Ovary (tissue), 9 donors: ENCODE measurements around the gene ASPSCR1. TPM values are rescaled to one million over a fixed set of nuclear protein-coding genes. Genes with fewer than 3 reads are reported as not detected.

Source experiments
- DNase-seq, 5 donors: peaks; one replicate each; pipeline ENCODE4 v3.0.0-alpha.2; 2019 to 2020
- H3K27ac ChIP-seq, 2 donors: fragments of 200-600 bp; one replicate each; pipeline versions ENCODE4 v1.5.1 to v1.8.0; 2019 to 2022
- H3K27me3 ChIP-seq: fragments of 200-600 bp; one replicate; pipeline ENCODE4 v1.8.0; 2022
- H3K36me3 ChIP-seq: fragments of 200-600 bp; sonication (generic); one replicate; pipeline ENCODE4 v1.5.1; 2019
- H3K4me1 ChIP-seq: one replicate; pipeline ENCODE4 v1.8.1; 2013; ENCODE audit warnings: mild to moderate bottlenecking, moderate library complexity; ENCODE audit not compliant: insufficient read depth
- H3K4me3 ChIP-seq: fragments of 200-600 bp; sonication (generic); one replicate; pipeline ENCODE4 v1.5.1; 2017
- H3K9me3 ChIP-seq, 2 donors: fragments of 200-600 bp in 1 of 2; sonication (generic) in 1 of 2; one replicate each; pipeline versions ENCODE4 v1.5.1 to v1.8.1; 2013 to 2019; ENCODE audit warnings: mild to moderate bottlenecking in 1 of 2, moderate library complexity in 1 of 2
- EP300 ChIP-seq: sonication (generic); formaldehyde crosslinking; IDR thresholded peaks from one replicate; pipeline ENCODE4 v1.6.1; 2017; ENCODE audit warnings: antibody characterized with exemption
- POLR2A ChIP-seq: fragments of 450-650 bp; IDR thresholded peaks from one replicate; pipeline ENCODE4 v1.6.1; 2017; ENCODE audit warnings: antibody characterized with exemption, mild to moderate bottlenecking, moderate library complexity
- WGBS, 3 donors: extraction: QIAGEN DNeasy Blood & Tissue Kit in 1 of 3; methylation state at CpG; one replicate each; pipeline versions ENCODE4 v1.1.5 to v1.1.7; 2013 to 2017; 5-methylcytosine and 5-hydroxymethylcytosine counted together
- intact Hi-C, 4 donors: fragments of 100-400 bp; cut with DNase I; formaldehyde crosslinking; loops; one replicate each; pipeline versions ENCODE4 v1.11.0 to v1.15.1; 2022 to 2023
- polyA plus RNA-seq, 2 donors: library from polyadenylated mRNA; stranded (reverse); fragments of 200-250 nt in 1 of 2; fragments of 350-450 nt in 1 of 2; fragmentation: Illumina TruSeq in 1 of 2; extraction: RNeasy Lipid Tissue Mini Kit (QIAGEN cat#74804) in 1 of 2; gene quantifications; one replicate each; pipeline ENCODE4 v1.2.3, GENCODE V29; 2013 to 2014
- total RNA-seq, 7 donors: library from RNA; depleted of rRNA in 2 of 7; stranded (reverse); fragments of >200 nt in 2 of 7; fragmentation: NEBNext Ultra II Directional in 3 of 7; extraction: Animal tissue kit (Norgen Biotek cat#: 25700) in 3 of 7; gene quantifications; one replicate each; pipeline versions ENCODE4 v1.1.0 to v1.2.4, GENCODE V29; 2016 to 2023
- TF ChIP-seq, protein P1 (sequence below), 3 donors: fragments of 450-650 bp in 2 of 3; fragments of 200-600 bp in 1 of 3; IDR thresholded peaks; one replicate each; pipeline versions ENCODE4 v1.5.1 to v1.8.0; 2016 to 2022; ENCODE audit warnings: antibody characterized with exemption in 3 of 3, mild to moderate bottlenecking in 1 of 3
- donor health status: DM: no; HTN: no; CAD: no; lungs with moderate emphysema.
- donor health status: DM: no; HTN: no; CAD: no.
- donor health status: Bipolar disorder and iron deficiency.
- donor health status: DM: yes; HTN: yes; CAD: no.
- donor health status: DM: no; HTN: no; CAD: no.
- donor health status: DM: yes; HTN: yes; CAD: no.

ASPSCR1 gene
- total and polyA plus RNA-seq, 9 donors, result 1.6 to 39.9 (median 24.3) TPM

DNA sequence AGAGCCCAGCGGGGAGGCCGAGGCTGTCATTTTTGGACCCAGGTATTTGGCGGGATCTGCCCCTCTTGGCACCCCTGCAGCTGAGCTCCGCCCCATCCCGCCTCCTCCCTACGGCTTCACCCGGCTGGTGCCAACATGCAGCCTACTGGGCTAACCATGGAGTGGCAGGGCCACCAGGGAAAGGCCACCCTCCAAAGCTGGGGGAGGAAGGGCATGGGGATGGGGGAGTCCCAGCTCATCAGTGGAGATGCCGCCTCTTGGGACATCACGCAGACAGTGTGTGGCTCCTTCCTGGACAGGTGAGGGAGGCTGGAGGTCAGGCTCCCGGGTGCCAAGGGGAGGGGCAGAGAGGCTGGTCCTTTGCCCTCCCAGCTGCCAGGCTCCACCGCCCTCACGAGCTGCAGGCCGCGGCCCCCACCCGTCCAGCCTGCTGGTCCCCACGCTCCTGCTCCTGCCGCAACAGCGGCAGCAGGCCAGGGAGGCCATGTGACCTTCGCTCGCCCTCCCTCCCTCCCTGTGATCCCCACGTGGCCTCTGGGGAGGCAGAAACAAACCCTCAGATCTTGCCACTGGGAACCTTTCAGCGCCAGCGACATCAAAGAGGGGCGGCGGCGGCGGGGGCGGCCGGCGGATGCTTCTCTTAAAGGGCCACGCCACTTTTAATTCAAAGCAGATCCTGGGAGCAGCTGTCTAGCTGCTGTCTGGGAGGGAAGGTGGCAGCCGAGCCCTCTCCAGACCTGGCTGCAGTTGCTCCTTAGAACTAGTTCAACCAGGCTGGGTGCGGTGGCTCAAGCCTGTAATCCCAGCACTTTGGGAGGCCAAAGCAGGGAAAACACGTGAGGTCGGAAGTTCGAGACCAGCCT, 9.7 kb upstream of the ASPSCR1 start:
- no peak overlapping the region for H3K27ac ChIP-seq
- DNase-seq, result peak; percentile 61 to 81 (median 77)
- 9 to 16% (median 11%) methylated on average over 28 to 36 of the region's 36 CpGs for WGBS, 3 donors
- intact Hi-C loops, result no loop called here
- H3K27me3 ChIP-seq, result no peaks in the 10 kb centered on the region
- H3K4me1 ChIP-seq, result peaks cover 13% of the 10 kb centered on the region
- H3K36me3 ChIP-seq, result no peaks in the 10 kb centered on the region
- no peaks in the 10 kb centered on the region for H3K9me3 ChIP-seq
- TF ChIP-seq POLR2A (no peak), EP300 (no peak)
- TF ChIP-seq, protein P1, sequence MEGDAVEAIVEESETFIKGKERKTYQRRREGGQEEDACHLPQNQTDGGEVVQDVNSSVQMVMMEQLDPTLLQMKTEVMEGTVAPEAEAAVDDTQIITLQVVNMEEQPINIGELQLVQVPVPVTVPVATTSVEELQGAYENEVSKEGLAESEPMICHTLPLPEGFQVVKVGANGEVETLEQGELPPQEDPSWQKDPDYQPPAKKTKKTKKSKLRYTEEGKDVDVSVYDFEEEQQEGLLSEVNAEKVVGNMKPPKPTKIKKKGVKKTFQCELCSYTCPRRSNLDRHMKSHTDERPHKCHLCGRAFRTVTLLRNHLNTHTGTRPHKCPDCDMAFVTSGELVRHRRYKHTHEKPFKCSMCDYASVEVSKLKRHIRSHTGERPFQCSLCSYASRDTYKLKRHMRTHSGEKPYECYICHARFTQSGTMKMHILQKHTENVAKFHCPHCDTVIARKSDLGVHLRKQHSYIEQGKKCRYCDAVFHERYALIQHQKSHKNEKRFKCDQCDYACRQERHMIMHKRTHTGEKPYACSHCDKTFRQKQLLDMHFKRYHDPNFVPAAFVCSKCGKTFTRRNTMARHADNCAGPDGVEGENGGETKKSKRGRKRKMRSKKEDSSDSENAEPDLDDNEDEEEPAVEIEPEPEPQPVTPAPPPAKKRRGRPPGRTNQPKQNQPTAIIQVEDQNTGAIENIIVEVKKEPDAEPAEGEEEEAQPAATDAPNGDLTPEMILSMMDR (IDR thresholded peaks at IDR 0.05), result no peak
- no peak overlapping the region for H3K4me3 ChIP-seq

DNA sequence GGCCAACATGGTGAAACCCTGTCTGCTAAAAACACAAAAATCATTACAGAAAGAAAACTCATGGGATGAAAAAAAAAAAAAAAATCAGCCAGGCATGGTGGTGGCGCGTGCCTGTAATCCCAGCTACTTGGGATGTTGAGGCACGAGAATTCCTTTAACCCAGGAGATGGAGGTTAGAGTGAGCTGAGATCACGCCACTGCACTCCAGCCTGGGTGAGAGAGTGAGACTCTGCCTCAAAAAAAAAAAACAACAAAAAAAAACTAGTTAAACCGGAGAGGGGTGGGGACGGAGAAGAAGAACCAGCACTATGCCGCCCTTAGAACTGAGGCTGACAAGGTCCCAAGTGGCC, 9.1 kb upstream of the ASPSCR1 start:
- Histone ChIP-seq H3K36me3 (no peaks in the 10 kb centered on the region), H3K27ac (no peak overlapping the region), H3K4me1 (peaks cover 13% of the 10 kb centered on the region), H3K9me3 (no peaks in the 10 kb centered on the region), H3K27me3 (no peaks in the 10 kb centered on the region), H3K4me3 (no peak overlapping the region)
- intact Hi-C loops, result no loop called here
- DNase-seq, result no peak
- TF ChIP-seq POLR2A (no peak), EP300 (no peak)
- TF ChIP-seq, protein P1 (IDR thresholded peaks at IDR 0.05), result no peak
- whole genome bisulfite sequencing, 3 donors, result 59 to 73% (median 73%) methylated on average over 7 of the region's 7 CpGs

DNA sequence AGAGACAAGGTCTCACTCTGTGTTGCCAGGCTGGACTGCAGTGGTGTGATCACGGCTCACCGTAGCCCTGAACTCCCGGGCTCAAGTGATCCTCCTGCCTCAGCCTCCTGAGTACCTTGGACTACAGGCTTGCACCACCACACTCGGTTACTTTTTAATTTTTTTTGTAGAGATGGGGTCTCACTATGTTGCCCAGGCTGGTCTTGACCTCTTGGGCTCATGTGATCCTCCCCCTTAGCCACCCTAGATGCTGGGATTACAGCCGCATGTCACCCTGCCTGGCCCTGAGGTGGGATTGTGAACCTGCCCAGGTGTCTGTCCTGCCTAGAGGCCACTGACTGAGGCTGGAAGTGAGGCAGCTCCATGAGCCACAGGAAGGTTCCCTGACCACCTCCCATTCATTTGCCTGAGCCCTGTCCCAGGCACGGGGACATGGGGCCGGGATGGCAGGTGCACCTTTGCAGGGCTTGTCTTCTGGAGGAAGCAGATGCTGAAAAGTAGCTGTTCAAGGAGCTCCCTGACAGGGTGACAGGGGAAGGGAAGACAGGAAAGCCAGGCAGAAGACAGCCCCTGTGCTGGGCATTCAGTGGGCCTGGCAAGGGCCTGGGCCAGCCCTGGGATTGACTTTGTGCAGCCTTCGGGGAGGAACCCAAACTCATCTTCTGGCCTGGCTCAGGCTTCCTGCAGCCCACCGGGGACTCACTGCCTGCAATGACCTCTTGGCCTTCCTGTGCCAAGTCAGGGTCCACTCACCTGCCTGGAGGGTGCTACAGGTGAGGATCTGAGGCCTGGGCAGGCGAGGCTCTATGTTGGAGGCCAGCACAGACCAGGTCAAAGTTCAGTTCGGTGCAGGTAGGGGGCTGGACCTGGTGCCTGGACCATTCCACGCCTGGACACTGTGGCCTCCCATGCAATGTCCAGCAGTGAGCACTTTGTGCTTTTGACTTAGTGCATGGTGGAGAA, 8.3 kb upstream of the ASPSCR1 start:
- no peaks in the 10 kb centered on the region for H3K9me3 ChIP-seq
- intact Hi-C loops, result no loop called here
- no peaks in the 10 kb centered on the region for H3K27me3 ChIP-seq
- no peak overlapping the region for H3K27ac ChIP-seq
- TF ChIP-seq EP300 (no peak), POLR2A (no peak)
- TF ChIP-seq, protein P1 (IDR thresholded peaks at IDR 0.05), result no peak
- H3K4me1 ChIP-seq, result peaks cover 13% of the 10 kb centered on the region
- WGBS, 3 donors, result 83 to 85% (median 84%) methylated on average over 12 of the region's 12 CpGs
- DNase-seq, result no peak
- no peaks in the 10 kb centered on the region for H3K36me3 ChIP-seq
- H3K4me3 ChIP-seq, result no peak overlapping the region

DNA sequence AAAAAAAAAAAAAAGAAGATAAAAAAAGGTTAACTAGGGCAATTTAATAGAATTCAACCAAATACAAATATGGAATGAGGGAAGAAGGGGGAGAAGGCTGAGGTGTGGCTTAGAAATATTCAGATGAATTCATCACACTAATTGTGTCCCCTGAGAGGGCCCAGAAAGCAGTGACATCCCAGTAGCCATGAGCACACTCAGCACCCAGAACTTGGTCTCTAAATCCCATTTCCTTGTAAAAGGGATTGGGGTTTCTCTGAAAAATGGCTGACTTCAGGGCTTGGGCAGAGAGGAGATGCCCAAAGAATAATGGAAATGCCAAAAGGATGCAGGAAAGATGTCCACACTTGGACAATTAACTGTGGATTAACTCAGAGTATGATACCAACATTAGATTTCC, 4.0 kb upstream of the ASPSCR1 start:
- H3K27me3 ChIP-seq, result no peaks in the 10 kb centered on the region
- H3K4me1 ChIP-seq, result peaks cover 3% of the 10 kb centered on the region
- no peaks in the 10 kb centered on the region for H3K36me3 ChIP-seq
- no peak overlapping the region for H3K4me3 ChIP-seq
- no peaks in the 10 kb centered on the region for H3K9me3 ChIP-seq
- DNase-seq, result no peak
- intact Hi-C loops, result no loop called here
- H3K27ac ChIP-seq, result no peak overlapping the region
- TF ChIP-seq, protein P1 (IDR thresholded peaks at IDR 0.05), result no peak
- TF ChIP-seq POLR2A (no peak), EP300 (no peak)
